HEK293T (cell line): ENCODE data around the gene INPP4B.

Experiments
- CTCF ChIA-PET: fragments of 350-600 bp; formaldehyde crosslinking; extraction: SDS; loops from one replicate; lab custom pipeline; 2021; ENCODE audit warnings: antibody characterized with exemption, inconsistent platforms; lab: Yijun Ruan, JAX
- POLR2A ChIA-PET: fragments of 350-600 bp; formaldehyde crosslinking; extraction: SDS; loops from one replicate; lab custom pipeline; 2020; ENCODE audit warnings: antibody characterized with exemption, inconsistent platforms; lab: Yijun Ruan, JAX
- DNase-seq: peaks from one replicate; pipeline ENCODE4 v3.0.0; 2012; ENCODE audit warnings: mixed read lengths; ENCODE audit errors: extremely low spot score
- ARNT ChIP-seq: fragments of 450-650 bp; IDR thresholded peaks from 2 replicates; pipeline ENCODE4 v1.6.1; 2017; ENCODE audit warnings: mild to moderate bottlenecking
- BHLHE40 ChIP-seq: fragments of 450-650 bp; IDR thresholded peaks from 2 replicates; pipeline ENCODE4 v1.6.1; 2016; ENCODE audit warnings: mild to moderate bottlenecking, moderate library complexity, borderline replicate concordance
- CTBP1 ChIP-seq: fragments of 450-650 bp; IDR thresholded peaks from 2 replicates; pipeline ENCODE4 v1.6.1; 2016; ENCODE audit warnings: borderline replicate concordance
- ELF4 ChIP-seq: fragments of 450-650 bp; IDR thresholded peaks from 2 replicates; pipeline ENCODE4 v1.6.1; 2017; ENCODE audit warnings: antibody characterized with exemption
- FOXA1 ChIP-seq: fragments of 450-650 bp; IDR thresholded peaks from 2 replicates; pipeline ENCODE4 v1.6.1; 2016; ENCODE audit warnings: mild to moderate bottlenecking
- FOXK2 ChIP-seq: fragments of 450-650 bp; IDR thresholded peaks from 2 replicates; pipeline ENCODE4 v1.6.1; 2016; ENCODE audit warnings: mild to moderate bottlenecking
- FOXM1 ChIP-seq: fragments of 450-650 bp; IDR thresholded peaks from 2 replicates; pipeline ENCODE4 v1.6.1; 2017; ENCODE audit warnings: mild to moderate bottlenecking, borderline replicate concordance
- HDGF ChIP-seq: fragments of 450-650 bp; IDR thresholded peaks from 2 replicates; pipeline ENCODE4 v1.6.1; 2017; ENCODE audit warnings: antibody characterized with exemption, borderline replicate concordance
- L3MBTL2 ChIP-seq: fragments of 450-650 bp; conservative IDR thresholded peaks from 2 replicates; pipeline ENCODE4 v1.6.1; 2016; ENCODE audit warnings: mild to moderate bottlenecking
- LEF1 ChIP-seq: fragments of 450-650 bp; IDR thresholded peaks from 2 replicates; pipeline ENCODE4 v1.6.1; 2017; ENCODE audit warnings: mild to moderate bottlenecking, borderline replicate concordance
- NFRKB ChIP-seq: fragments of 450-650 bp; IDR thresholded peaks from 2 replicates; pipeline ENCODE4 v1.6.1; 2016; ENCODE audit warnings: mild to moderate bottlenecking, moderate library complexity
- PKNOX1 ChIP-seq: fragments of 450-650 bp; IDR thresholded peaks from 2 replicates; pipeline ENCODE4 v1.6.1; 2016
- SP1 ChIP-seq: fragments of 450-650 bp; IDR thresholded peaks from 2 replicates; pipeline ENCODE4 v1.6.1; 2017
- SUZ12 ChIP-seq: fragments of 450-650 bp; IDR thresholded peaks from 2 replicates; pipeline ENCODE4 v1.6.1; 2016; ENCODE audit warnings: mild to moderate bottlenecking
- TARDBP ChIP-seq: fragments of 450-650 bp; IDR thresholded peaks from 2 replicates; pipeline ENCODE4 v1.6.1; 2016
- ZNF384 ChIP-seq: fragments of 450-650 bp; IDR thresholded peaks from 2 replicates; pipeline ENCODE4 v1.6.1; 2016

INPP4B gene

GRCh38 chr4:142030010-142030409, 816.1 kb downstream of the INPP4B start:
- ChIA-PET CTCF (no interaction called here), POLR2A (no interaction called here)
- TF ChIP-seq TARDBP (no peak), NFRKB (no peak), SP1 (no peak)
- DNase-seq: no peak

GRCh38 chr4:142021761-142022160, 824.3 kb downstream of the INPP4B start:
- TF ChIP-seq LEF1: no peak
- TF ChIP-seq CTBP1: no peak
- no peak for TF ChIP-seq ELF4
- TF ChIP-seq SUZ12: no peak
- TF ChIP-seq SP1: no peak
- TF ChIP-seq L3MBTL2: no peak
- TF ChIP-seq NFRKB: no peak
- no peak for TF ChIP-seq FOXA1
- TF ChIP-seq BHLHE40: no peak
- TF ChIP-seq FOXK2: no peak
- no peak for TF ChIP-seq ZNF384
- no peak for TF ChIP-seq HDGF
- ChIA-PET POLR2A (no interaction called here), CTCF (no interaction called here)
- no peak for DNase-seq

GRCh38 chr4:142021181-142021580, 824.9 kb downstream of the INPP4B start:
- TF ChIP-seq TARDBP: no peak
- TF ChIP-seq CTBP1: no peak
- no peak for TF ChIP-seq FOXK2
- TF ChIP-seq HDGF: no peak
- TF ChIP-seq PKNOX1: no peak
- no peak for TF ChIP-seq NFRKB
- no peak for TF ChIP-seq FOXM1
- TF ChIP-seq L3MBTL2: no peak
- TF ChIP-seq SP1: no peak
- TF ChIP-seq LEF1: no peak
- no peak for TF ChIP-seq ELF4
- TF ChIP-seq ZNF384: no peak
- no peak for TF ChIP-seq BHLHE40
- no peak for TF ChIP-seq FOXA1
- no peak for TF ChIP-seq ARNT
- no peak for TF ChIP-seq SUZ12
- DNase-seq: no peak
- CTCF ChIA-PET: no interaction called here
- POLR2A ChIA-PET: no interaction called here

- TF ChIP-seq SUZ12: no peak
- TF ChIP-seq CTBP1: no peak
- no peak for TF ChIP-seq BHLHE40
- TF ChIP-seq TARDBP: no peak
- no peak for TF ChIP-seq SP1
- no peak for TF ChIP-seq HDGF
- TF ChIP-seq ZNF384: no peak
- TF ChIP-seq LEF1: no peak
- TF ChIP-seq PKNOX1: no peak
- TF ChIP-seq NFRKB: no peak
- no peak for TF ChIP-seq FOXM1
- TF ChIP-seq L3MBTL2: no peak
- TF ChIP-seq ELF4: no peak
- TF ChIP-seq FOXK2: no peak
- no peak for TF ChIP-seq FOXA1
- no peak for TF ChIP-seq ARNT
- ChIA-PET POLR2A (no interaction called here), CTCF (no interaction called here)
- DNase-seq: no peak
These were observed 830.1 kb downstream of the INPP4B start for GRCh38 chr4:142016031-142016430.

GRCh38 chr4:142009751-142010150, 836.4 kb downstream of the INPP4B start:
- no peak for DNase-seq
- ChIA-PET CTCF (no interaction called here), POLR2A (no interaction called here)
- no peak for TF ChIP-seq NFRKB
- no peak for TF ChIP-seq FOXM1
- TF ChIP-seq CTBP1: no peak
- TF ChIP-seq PKNOX1: no peak
- TF ChIP-seq ZNF384: no peak
- TF ChIP-seq TARDBP: no peak
- no peak for TF ChIP-seq SP1
- TF ChIP-seq LEF1: no peak
- no peak for TF ChIP-seq L3MBTL2
- TF ChIP-seq BHLHE40: no peak
- no peak for TF ChIP-seq SUZ12
- no peak for TF ChIP-seq ELF4
- no peak for TF ChIP-seq ARNT
- no peak for TF ChIP-seq FOXA1
- TF ChIP-seq HDGF: no peak
- no peak for TF ChIP-seq FOXK2

- DNase-seq: no peak
- ChIA-PET CTCF (no interaction called here), POLR2A (no interaction called here)
- no peak for TF ChIP-seq BHLHE40
- TF ChIP-seq LEF1: no peak
- TF ChIP-seq HDGF: no peak
- TF ChIP-seq FOXM1: no peak
These were observed 840.6 kb downstream of the INPP4B start for GRCh38 chr4:142005519-142005918.
